HG03045 (cell line): ENCODE data around the gene MALT1.
"Not testable (repeated sequence)": the region's sequence is repeated elsewhere in the genome, so short reads cannot be mapped to it uniquely, and the experiment has no call there.

Source experiments
- ATAC-seq: cut with Tn5 transposase; IDR thresholded peaks from one replicate; pipeline ENCODE4 v1.9.1; 2021; ENCODE audit warnings: mild to moderate bottlenecking, moderate library complexity; ENCODE audit not compliant: unreplicated experiment

Gene MALT1, protein sequence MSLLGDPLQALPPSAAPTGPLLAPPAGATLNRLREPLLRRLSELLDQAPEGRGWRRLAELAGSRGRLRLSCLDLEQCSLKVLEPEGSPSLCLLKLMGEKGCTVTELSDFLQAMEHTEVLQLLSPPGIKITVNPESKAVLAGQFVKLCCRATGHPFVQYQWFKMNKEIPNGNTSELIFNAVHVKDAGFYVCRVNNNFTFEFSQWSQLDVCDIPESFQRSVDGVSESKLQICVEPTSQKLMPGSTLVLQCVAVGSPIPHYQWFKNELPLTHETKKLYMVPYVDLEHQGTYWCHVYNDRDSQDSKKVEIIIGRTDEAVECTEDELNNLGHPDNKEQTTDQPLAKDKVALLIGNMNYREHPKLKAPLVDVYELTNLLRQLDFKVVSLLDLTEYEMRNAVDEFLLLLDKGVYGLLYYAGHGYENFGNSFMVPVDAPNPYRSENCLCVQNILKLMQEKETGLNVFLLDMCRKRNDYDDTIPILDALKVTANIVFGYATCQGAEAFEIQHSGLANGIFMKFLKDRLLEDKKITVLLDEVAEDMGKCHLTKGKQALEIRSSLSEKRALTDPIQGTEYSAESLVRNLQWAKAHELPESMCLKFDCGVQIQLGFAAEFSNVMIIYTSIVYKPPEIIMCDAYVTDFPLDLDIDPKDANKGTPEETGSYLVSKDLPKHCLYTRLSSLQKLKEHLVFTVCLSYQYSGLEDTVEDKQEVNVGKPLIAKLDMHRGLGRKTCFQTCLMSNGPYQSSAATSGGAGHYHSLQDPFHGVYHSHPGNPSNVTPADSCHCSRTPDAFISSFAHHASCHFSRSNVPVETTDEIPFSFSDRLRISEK

DNA sequence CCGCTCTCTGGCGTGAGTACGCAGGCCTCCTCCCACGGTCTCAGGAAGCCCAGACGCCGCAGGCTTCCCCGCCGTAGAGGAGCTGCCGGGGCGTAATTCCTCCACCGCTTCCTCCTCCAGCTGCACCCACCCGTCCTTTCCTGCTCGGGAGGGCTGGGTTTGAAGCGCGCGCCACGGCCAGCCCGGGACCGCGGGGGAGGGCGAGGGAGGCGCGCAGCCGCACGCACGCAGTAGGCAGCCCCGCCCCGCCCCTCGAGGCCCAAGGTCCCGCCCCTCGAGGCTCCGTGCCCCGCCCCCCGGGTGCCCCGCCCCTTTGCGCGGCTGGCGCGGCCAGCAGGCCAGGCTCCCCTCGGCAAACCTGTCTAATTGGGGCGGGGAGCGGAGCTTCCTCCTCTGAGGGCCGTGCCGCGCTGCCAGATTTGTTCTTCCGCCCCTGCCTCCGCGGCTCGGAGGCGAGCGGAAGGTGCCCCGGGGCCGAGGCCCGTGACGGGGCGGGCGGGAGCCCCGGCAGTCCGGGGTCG, at the start of gene MALT1:
Gene MALT1 (plus strand): TSS at position 355 of the 521 bp plus-strand sequence. CDS start 179 bp downstream, outside the sequence.
- peak; percentile 84 for ATAC-seq

DNA sequence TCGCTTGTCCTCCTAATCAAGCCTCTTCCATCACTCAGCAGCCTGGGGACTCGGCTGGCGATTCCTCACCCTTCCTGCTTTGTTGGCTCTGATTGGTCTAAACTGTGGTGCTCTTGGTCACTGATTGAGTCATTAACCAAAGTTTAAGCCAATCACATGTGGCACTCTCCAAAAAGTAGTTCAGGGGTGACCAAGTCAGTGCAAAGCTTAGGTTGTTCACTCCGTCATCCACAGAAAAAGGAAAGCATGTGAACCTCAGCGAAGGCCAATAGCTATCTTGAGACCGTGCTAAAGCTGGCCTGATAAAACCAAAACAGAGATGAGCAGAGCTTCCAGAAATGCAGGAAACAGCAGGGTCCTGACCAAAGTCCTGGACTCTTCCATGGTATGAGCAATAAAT, 47.3 kb upstream of the MALT1 start:
- ATAC-seq = no peak

DNA sequence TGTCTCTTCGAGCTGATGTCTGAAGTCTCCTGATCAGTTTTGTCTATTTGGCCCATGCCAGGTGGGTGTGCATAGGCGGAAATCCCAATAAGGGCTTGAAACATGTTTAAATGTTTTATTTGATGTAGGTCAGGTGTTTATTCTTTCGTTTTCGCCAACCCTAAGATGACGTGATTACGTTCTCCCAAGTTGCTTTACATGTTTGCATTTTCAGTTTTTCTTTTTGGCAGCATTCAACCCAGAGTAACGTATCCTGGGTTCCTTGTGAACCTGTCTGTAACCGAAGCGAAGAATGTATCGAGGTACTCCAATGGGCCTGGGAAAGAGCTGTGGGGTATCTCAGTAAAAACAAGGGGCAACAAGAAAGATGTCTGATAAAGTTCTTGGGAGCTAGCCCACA, 45.4 kb upstream of the MALT1 start:
- no peak for ATAC-seq

DNA sequence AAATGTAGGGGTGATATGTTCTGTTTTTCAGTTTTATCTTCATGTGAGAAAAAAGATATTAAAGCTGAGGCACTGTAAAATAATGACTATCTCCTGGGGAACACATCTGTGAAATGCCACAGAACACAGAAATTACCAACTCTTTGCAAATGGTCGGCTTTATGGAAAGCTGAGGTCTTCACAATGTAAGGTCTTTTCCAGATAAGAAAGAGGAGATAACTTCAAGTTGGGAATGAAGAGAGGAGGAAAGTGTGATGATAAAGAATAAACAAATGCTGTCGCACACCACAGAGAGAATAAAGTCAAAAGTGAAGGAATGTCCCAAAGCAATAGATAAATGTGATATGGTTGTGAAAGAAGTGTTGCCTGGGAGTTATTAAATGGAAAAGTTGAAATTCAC, 41.2 kb upstream of the MALT1 start:
- no peak for ATAC-seq

DNA sequence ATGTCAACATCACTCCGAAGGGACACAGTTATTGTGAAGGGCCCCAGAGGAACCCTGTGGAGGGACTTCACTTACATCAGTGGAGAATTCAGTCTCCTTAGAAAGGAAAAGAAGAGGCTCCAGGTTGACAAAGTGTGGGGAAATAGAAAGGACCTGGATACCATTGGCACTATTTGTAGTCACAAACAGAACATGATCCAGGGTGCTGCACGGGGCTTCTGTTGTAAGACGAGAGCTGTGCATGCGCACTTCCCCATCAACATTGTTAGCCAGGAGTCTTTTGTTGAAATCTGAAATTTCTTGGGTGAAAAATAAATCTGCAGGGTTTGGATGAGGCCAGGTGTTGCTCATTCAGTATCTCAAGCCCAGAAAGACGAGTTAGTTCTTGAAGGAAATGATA, 40.0 kb upstream of the MALT1 start:
- ATAC-seq = no peak

DNA sequence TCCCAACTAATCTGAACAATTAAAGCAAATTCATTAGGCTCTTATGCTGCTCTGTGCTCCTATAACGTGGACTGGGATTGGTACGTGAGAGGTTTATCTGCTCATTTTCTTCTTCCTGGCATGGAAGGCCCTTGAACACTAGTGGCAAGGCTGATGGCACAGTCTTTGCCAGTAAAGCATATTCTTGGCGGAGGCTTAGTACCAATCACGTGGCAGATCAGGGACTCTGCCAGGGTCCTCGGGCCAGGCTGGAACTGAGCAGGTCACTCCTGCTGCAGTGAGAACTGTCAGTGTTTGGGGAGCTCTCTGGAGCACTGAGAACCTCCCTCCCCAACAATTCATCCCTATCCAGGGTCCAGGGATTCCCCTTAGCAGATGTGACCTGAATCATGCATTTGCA, 38.7 kb upstream of the MALT1 start:
- no peak for ATAC-seq

DNA sequence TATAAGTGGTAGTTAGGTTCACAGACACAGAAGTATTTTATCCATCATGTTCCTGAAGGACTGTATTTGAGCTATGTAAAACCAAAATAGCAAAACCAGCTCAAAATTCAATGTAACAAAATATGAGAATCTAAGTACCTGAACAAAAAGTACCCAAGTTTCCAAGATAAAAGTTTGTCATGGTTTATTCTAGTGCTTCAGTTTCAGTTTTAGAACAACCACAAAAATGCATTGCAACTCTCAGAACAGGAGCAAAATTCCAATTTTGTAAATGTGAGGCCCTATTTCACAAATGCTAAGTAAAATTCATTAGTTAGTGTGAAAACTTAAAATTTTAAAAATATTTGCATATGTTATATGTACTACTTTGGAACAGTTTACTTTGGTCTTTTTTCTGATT, 37.4 kb upstream of the MALT1 start:
- no peak for ATAC-seq

DNA sequence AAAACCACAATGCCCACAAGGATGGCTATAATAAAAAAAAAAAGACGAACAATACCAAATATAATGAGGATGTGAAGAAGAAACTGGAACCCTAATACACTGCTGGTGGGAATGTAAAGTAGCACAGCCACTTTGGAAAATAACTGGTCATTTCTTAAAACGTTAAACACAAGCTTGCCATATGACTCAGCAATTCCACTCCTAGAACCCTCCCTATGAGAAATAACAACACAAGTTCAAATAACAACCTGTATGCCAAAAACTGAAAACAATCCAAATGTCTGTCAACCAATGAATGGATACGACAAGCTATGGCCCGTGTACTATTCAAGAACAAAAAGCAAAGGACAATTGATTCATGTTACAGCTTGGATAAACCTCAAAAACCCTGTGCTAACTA, 35.4 kb upstream of the MALT1 start:
- ATAC-seq = no peak

DNA sequence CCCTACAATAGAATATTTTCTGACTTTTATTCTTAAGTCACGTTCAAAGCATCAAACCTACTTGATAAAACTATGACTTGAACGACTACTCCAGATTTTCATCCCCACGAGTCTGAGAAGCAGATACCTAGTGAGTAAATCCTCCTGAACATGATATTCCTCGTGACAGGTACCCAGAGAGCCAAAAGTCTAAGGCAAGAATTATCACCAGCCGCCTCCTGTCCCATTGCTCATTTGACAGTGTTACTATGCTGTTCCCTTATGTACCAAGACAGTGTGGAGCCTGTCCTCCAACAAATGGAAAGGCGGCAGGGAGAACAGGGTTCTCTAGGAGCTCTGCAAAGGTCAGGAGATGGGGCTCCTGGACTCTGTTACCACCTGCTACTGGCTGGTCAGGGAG, 34.1 kb upstream of the MALT1 start:
- ATAC-seq = no peak

DNA sequence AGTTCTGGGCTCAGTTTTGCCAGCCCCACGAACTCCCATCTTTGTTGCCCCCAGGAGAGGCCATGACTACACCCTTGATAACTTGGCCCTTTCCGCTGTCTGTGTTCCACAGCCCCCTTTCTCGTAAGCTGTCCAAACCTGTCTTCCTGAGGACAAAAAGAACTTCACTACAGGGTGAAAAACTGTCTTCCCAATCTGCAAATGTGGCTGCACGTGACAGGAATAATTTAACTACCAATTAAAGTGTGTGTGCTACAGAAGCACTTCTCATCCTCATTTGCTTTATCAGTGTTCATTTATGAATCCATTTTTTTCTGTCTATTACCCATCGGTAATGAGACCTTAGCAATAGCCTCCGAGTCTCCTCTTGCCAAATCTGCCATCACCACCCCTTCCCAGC, 33.3 kb upstream of the MALT1 start:
- no peak for ATAC-seq

DNA sequence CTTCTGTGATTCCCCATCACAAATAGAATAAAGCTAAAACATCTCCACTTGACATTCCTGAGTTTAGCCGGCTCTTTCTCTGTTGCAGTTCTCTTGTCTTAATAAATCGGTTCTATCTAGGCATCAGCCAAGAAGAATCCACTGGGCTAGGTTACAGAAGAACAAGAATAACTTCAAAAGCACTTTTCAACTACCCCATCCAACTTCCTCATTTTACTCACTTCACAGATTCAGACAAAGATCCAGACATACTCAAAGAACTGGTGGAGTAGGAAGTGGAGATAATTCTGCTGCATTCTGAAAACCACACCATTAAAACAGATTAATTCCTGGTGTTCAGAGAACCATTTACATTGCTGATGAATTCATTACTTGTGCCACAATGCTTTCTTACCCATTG, 32.8 kb upstream of the MALT1 start:
- no peak for ATAC-seq

DNA sequence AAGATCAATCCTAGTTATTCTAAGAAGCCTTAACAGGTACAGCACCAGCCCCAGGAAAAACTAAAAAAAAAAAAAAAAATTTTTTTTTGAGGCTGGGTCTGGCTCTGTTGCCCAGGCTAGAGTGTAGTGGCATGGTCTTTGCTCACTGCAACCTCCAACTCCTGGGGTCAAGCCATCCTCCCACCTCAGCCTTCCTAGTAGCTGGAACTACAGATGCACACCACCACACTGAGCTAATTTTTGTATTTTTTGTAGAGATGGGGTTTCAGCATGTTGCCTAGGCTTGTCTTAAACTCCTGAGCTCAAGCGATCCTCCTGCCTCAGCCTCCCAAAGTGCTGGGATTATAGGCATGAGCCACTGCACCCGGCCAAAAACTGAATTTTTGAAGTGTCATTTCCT, 32.0 kb upstream of the MALT1 start:
- no peak for ATAC-seq

DNA sequence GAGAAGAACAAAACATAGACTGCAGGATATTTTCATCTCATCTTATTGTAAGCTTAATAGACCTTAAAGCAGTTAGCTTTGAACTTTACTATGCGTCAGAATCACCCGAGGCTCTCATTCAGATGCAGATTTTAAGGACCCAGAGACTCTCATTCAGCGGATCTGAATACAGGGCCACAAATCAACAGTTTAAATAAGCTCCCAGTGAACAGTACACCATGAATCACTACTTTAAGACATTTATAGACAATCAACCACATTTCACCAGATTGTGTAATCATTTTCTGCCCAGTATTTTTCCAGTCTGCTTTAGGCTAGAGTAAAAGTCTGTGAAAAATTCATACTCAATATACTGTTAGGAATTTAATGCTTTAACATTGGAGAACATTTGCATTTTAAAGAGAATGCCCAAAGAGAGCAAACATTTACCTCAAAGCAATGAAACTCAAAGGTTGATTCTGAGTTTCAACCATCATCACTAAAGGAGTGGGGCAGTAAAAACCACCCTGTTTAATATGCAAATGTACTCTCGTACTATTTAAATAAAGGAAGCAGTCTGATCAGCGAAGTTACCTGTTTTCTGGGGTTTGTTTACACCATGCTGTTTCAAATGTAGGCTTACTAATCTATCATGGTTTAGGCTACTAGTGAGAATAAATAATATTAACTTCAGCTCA, 31.4 kb upstream of the MALT1 start:
- ATAC-seq = no peak

DNA sequence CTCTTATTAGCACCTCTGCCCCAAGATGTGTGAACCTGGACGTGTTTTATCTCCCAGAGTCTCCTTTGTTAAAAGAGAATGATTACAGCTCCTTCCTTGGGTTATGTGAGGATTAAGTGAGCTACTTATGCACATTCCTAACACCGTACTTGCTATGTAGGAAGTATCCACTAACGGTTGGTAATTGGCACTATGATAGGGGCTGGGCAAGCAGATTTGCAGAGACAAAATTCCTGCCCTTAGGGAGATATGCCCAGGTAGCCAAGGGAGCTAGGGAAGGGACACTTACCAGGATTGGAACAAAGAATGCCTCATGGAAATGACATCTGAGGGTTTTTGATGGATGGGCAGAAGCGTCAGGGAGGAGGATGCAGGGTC, 30.8 kb upstream of the MALT1 start:
- ATAC-seq = no peak

DNA sequence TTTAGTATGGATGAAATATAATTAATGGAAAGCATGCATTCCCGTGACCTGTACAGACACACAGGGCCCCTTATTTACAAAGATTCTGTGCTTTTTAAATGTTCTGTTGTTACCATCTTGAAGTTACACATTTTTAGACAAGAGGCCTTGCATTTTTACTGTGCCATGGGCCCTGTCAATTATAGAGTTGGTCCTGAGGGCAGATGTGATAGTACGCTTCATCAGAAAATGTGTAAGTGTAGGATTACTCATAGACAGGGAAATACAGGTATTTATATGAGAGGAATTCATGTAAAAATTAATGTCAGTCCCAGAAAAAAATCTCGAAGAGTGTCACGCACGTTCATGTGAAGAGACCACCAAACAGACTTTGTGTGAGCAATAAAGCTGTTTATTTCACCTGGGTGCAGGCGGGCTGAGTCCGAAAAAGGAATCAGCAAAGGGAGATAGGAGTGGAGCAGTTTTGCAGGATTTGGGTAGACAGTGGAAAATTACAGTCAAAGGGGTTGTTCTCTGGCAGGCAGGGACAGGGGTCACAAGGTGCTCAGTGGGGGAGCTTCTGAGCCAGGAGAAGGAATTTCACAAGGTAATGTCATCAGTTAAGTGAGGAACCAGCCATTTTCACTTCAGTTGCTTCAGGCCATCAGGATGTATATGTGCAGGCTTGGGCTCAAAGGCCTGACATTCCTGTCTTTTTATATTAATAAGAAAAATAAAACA, 30.2 kb upstream of the MALT1 start:
- no peak for ATAC-seq

DNA sequence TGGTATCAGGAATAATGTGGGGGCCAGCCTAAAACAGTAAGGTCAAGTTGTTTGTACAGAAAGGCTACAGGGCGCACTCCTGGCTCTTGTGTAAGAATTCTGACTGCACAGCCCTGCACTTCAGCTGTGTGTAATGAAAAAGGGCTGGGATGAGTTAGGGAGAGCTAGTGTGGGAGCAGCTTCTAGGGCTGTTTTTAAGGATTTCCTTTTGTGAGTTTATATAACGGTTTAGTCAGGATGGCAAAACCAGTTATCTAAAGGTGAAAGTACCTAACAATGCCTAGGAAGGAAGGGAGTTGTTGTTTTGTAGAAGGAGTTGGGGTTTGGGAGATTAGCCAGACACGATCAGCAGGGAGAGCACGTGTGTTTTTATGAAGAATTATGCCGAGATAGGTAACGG, 27.7 kb upstream of the MALT1 start:
- not testable (repeated sequence) for ATAC-seq

DNA sequence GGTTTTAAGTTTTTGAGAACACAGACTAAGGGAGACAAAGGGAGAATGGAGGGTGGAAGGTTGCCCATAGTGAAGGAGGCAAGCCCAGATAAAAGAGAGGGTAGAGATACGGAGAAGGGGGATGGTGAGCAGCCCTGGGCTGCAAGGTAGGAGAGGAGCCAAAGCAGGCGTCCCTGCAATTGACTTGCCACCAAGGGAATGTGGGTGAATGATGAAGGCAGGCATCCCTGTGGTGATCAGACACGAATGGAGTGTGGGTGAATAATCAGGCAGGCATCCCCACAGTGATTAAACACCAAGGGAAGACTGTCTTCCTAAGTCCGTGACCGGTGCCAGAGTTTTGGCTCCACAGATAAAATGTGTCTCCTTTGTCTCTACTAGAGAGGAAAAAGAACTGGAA, 25.9 kb upstream of the MALT1 start:
- no peak for ATAC-seq

DNA sequence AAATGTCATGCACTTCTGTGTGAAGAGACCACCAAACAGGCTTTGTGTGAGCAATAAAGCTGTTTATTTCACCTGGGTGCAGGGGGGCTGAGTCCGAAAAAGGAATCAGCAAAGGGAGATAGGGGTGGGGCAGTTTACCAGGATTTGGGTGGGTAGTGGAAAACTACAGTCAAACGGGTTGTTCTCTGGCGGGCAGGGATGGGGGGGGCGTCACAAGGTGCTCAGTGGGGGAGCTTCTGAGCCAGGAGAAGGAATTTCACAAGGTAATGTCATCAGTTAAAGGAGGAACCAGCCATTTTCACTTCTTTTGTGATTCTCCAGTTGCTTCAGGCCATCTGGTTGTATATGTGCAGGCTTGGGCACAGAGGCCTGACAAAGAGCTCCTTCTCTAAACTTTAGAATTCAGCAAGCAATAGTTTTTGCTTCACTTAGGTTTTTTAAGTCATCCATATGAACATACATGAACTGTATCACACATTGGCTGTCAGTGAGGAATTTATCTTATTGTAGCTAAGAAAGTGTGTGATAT, 24.9 kb upstream of the MALT1 start:
- ATAC-seq = no peak

DNA sequence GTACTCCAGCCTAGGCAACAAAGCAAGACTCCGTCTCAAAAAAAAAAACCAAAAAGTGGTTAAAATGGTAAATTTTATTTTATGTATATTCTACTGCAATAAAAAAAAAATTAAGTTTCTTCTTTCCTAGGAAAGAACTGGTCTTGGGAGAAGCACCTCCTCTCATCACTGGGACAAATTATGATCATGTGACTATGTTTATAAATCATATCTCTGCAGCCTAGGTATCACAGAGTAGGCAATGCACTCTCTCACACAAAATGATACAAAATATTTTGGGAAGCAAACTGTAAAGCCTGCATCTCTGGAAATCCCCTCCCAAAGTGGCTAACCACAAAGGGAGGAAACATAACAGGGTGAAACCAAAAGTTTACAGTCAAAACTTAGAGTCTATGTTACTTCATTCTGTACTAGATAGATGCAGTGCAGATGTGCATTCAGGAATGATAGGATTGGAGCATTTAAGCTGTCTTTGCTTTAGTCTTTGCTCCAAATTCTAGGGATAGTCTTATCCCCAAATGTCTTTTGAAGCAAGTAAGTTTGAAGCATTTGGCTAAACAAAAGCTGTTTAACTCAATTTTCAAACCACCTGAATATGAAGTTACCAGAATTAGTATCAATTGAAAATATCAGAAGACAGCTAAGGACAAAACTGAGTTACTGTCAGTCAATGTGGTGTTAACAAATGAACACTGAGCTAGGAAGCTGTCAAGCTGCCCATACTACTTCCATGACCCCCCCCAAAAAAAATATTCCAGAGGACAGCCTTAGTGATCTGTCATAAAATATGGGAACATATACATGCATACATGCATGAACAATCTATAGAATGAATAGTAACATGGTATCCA, 21.1 kb upstream of the MALT1 start:
- peak; percentile 86 for ATAC-seq

DNA sequence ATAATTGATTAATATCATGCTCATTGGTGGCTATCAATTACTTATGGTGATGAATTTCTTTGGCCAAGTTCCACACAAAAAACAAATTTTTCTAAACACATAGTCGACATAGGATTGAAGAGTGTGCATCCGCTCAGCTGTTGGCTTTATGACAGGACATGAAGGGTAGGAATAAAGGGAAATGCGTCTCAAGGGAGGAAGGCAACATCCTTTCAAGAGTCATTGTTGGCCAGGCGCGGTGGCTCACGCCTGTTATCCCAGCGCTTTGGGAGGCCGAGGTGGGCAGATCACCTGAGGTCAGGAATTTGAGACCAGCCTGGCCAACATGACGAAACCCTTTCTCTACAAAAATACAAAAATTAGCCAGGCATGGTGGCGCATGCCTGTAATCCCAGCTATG, 20.4 kb upstream of the MALT1 start:
- ATAC-seq = not testable (repeated sequence)
